Measurements from ENCODE around the gene SLC25A29.
"Not testable (repeated sequence)": the region's sequence is repeated elsewhere in the genome, so short reads cannot be mapped to it uniquely, and the experiment has no call there.

SLC25A29 gene

DNA sequence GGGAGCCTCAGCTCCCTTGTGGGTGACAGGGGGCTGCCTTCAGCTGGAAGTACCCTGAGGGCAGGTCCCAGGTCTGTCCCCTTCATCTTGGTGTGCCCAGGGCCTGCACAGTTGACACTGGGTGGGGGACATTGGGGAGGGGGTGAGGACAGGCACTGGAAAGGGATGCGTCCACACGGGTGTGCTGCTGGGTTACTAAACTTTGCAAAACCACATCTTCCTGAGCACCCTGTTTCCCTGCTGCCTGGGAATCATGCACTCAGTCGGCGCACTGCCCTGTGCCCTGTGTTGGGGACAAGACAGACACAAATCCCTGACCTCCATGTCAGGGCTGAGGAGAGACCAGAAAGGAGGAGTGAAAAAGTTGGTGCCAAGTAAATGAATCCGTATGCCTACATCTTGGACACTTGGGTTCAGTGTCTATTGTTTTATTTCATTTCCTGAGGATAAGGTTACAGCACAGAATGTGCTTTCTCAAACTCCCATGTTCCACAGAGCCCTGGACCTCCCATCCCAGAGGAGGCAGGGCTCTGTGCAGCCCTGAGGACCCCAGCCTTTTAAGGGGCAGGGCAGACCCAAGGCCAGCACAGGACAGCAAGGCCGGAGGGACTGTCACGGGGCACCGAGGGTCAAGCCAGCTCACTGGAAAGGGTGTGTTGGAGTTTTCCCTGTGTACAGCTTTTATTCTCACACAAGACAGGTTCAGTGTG, 2.9 kb upstream of the SLC25A29 start:
- no peak for DNase-seq

DNA sequence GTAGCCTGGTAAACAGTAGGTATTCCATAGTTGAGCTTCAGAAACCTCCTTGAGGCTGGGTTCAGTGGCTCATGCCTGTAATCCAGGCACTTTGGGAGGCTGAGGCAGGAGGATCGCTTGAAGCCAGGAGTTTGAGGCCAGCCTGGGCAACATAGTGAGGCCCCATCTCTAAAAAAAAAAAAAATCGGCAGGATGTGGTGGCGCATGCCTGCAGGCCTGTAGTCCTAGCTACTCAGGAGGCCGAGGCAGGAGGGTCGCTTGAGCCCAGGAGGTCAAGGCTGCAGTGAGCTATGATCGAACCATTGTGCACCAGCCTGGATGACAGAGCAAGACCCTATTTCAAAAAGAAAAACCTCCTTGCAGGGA, 2.2 kb upstream of the SLC25A29 start:
- DNase-seq: not testable (repeated sequence)

DNA sequence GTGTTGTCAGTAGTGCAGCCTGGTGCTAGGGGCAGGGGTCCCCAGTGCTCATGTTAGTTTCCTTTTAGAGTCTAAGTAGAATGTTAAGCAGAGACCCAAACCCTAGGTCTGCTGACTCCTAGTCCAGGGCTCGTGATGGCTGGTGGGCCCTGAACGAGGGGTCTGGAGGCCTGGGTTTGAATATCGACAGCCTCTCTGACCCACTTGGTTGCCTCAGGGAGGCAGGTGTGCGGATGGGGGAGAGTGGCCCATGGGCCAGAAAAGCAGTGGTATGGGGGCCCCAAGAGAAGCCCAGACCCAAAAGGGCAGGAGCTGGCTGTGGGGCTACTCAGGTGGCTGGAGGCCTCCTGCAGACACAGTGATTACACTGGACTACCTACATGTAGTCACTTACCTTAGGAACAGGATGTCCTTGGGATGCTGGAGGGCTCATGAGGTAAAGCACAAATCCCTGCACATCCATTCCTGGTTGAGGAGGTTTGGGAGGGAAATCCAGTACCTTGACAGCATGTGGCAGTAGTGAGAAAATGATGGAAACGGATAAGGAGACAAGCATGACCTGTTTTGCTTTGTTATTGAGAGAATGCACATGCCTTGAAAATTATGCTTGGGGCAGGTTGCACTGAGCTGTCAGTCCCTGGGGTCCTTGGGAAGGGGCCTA, 1.7 kb upstream of the SLC25A29 start:
- DNase-seq: peak; percentile 56

DNA sequence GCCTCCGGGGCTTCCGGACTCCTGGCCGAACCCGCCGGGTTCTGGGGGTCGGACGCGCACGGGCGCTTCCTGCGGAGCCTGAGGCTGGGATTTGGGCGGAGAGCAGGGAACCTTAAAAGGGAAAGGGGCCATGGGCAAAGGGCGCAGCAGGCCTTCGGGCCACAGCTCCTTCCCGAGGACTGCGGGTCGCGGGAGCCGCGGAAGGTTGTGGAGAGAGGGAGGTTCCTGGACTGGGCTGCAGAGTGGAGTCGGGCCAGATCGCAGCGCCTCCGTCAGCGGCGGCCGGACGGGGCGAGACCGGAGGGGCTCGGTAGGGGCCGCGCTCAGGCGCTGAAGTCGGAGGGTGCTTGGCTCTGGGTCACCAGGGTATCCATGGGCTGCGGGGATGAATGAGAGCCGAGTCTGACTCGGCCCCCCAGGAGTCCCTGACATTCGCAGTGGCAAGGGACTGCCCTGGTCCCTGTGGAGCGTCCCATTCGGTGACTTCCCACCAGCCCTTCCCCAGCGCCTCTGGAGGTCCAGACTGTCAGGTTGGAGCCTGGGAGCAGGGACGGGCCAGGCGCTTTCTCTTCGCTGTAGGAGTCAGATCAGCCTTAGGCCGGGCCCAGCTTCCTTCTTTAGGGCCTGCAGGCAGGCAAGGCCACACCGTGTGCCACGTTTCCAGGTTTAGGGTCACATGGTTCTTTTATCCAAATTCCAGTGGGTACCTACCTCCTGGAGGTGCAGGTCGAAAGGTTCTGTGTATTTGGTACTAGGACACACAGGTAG, 938 bp upstream of the SLC25A29 start:
- DNase-seq: peak; percentile 71

DNA sequence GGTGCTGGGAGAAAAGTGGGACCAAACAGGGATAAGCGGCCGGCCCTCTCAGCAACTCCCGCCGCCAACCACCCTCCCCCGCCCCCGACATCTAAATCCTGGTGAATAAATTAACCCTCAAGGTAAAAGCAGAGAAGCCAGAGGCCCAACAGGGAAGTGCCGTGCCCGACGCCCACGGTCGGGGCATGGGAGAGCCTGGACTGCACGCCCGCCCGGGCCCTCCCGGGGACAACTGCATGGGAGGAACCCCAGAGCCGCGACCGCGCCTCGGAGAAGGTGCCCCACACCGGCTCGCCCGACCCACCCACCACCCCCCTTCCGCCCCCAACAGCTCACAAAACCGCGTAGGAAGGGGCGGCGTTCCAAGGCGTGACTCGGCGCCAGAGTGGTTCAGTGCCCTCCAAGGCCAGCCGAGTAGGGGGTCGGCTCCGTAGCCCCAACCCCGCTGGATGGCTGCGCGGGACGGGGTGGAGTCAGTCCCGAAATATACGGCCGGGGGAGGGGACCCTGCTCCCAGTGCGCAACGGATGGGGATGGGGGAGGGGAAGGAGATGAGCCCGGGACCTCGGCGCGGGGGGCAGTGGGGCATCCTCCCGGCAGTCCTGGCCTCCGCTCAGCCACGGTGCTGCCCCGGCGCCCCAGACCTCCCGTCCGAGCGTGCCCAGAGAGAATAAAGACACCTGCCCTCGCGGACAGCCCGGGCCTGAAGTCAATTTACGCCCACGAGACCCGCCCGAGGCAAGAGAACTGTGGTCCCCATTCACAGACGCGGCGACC, 732 bp downstream of the SLC25A29 start:
- peak; percentile 74 for DNase-seq

DNA sequence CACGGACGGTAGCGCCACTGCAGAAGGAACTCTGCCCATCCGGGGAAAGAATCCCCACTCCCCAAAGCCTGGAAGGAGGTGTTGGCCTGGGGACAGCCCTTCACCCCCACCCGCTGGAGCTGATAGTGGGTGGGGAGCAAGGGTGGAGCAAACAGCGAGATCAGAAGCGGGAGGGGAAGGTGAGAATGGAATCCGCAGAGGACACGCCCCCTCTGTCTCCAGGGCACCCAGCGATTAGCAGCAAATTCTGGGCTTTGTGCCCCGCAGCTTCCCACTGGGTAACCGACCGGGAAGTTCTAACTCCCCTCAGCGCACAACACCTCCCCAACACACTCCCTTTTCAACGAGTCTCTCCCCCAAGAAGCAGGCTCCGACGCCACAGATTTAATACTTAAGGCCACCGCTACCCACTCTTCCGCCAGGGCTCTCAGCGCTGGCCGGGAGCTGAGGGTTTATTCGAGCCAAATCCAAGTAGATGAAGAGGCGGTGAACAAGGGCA, 1.4 kb downstream of the SLC25A29 start:
- DNase-seq: peak; percentile 87

DNA sequence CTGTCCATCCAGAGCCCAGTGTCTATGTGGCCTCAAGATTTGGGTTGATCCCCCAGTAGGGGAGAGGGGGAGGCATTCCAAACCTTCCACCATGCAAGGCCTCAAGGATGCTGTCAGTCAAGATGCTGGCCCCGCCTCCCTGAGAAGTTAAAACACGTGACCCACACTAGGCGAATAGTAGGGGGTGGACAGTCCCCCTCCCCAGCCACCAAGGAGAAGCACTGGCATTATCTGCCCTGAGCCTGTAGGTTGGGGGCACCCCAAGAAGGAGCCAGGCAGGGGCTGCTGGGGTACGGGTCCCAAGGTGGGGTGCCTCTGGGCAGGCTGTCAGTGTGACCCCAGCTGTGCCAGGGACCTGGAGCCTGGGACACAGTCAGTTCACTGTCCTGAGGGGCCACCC, 2.3 kb downstream of the SLC25A29 start:
- DNase-seq: no peak

DNA sequence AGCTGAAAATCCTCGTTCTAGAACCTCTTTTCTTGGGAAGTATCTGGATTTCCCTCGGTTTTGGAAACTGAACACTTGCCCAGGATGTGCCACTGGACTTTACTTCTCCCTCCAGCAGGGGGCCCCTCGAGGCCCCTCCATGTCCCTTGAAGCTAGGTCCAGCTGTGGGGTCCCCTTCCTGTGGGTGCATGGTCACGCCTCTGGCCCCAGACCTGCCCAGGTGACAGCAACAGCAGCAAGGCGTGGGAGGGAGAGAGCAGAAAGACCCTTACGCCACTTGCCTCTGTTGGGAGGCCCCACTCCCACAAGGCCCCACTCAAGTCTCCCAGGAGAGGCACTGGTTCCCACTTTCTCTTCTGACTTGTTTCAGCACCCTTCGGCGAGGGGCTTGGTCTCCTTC, 3.1 kb downstream of the SLC25A29 start:
- DNase-seq: peak; percentile 40

DNA sequence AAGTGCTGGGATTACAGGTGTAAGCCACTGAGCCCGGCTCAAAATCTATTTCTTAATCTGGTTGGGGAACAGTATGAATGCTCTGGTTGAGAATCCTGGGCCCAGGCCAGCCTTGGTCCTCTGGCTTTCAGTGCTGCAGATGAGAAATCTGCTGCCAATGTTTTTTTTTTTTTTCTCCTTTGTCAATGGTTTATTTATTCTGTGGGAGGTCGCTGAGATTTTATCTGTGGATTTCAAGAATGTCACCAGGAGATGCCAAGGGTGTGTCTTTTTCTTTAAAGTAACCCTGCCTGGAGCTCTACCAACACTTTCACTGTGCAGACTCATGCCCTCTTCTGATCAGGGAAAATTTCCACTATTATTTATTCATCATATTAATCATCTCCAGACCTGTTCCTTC, 3.6 kb downstream of the SLC25A29 start:
- no peak for DNase-seq

DNA sequence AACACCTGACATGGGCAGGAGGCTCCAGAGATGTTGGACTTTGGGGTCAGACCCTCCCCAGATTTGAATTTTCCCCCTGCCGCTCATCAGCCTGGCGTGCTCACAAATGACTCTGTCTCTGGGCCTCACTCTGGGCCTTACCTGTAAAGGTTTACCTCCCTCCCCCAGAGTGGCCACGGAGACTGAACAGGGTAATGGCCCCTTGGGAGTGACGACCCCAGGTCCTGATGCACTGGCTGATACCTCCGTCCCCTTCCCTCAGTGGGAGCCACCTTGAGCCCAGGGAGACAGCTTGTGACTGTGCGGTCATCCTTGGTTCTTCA, 7.0 kb downstream of the SLC25A29 start:
- no peak for DNase-seq

DNA sequence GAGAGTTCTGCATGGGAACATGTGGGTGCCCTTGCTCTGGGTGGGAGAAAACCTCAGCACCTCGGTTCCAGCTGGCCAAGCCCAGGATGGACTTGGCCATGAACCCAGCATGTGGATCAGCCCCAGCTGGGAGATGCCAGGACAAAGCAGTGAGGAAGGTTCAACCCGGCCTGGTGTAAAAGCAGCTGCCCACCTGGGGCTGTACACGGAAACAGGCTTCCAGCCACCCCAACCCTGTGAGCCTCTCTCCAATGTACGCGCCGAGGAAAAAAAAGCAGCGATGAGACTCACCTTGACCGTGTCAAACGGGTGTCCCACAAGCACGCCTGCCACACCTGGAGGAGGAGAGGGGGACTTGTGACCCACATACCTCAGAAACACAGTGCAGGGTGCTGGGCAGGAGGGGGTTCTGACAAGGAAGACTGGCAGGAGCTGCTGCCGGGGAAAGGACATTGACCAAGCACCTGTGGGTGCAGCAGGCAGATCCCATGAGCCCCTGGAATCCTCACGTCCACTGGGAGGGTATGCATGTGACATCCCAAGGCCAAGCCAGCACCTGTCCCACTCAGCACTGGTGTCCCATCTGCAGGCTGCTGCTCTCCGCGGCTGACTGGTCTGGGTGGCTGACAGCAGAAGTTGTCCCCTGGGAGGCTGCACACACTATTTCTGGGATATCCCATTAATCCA, 7.5 kb downstream of the SLC25A29 start:
- no peak for DNase-seq

DNA sequence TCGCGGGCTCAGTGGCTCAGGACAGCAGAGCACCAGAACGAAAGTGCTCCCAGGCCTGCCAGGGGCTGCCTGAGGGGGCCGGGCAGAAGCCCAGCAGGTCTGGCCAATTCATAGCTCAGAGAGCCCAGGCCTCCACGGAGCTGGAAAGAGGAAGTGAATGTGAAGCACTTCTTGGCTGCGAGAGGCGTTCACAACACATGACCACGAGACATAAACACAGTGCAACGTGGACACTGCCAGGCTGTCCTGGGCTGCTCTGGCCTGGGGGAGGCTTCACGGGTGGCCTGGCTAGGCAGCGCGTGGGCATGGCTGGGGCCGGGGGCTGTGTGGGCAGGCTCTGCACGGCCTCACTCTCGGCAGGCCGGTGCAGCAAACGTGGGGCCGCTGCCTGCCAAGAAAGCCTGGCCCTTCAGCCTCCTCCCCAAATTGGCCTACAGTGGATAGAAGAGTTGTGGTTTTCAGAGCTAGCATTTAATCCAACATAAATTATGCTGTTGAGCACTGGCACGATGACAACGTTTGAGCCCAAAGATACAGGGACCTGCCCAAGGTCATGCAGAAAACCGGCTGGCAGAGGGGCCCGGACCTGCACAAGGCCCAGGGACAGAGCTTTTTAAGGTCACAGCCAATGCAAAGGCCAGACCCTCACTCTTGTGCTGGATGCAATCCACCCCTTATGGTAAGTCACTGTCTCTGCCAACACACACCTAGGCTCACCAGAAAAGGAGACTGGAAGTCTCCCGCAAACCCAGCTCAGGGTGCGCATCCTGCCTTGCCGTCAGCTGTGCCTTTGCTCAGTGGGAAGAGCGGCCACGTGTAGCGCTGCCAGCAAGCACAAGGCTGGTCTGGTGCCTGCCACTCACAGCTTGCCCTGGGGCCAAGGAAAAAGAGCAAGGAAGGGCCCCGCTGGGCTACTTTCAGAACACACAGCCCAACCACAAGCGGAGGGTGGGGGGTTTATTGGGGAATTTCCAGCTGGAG, 8.6 kb downstream of the SLC25A29 start:
- no peak for DNase-seq

DNA sequence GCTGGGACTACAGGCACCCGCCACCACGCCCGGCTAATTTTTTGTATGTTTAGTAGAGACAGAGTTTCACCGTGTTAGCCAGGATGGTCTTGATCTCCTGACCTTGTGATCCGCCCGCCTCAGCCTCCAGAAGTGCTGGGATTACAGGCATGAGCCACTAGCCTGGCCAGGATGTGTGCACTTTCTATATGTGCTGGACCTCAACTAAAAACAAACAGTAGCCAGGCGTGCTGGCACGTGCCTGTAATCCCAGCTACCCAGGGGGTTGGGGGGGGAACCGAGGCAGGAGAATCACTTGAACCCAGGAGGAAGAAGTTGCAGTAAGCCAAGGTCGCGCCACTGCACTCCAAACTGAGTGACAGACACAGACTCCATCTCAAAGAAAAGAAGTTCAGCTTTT, 9.5 kb downstream of the SLC25A29 start:
- not testable (repeated sequence) for DNase-seq

DNA sequence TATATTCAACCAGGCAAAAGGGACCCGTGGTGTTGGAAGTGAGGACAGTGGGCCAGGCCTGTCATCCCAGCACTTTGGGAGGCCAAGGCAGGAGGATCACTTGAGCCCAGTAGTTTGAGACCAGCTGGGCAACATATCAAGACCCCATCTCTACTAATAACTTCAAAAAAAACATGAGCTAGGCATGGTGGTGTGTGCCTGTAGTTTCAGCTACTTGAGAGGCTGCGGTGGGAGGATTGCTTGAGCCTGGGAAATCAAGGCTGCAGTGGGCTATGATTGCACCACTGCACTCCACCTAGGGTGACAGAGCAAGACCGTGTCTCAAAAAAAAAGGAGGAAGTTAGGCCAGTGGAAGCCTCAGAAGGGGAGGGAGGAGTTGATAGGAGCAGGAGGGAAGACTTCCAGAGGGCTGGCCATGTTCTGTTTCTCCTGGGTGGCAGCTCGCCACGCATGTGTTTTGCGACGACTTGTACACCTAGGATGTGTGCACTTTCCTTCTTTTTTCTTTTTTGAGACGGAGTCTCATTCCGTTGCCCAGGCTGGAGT, 10.1 kb downstream of the SLC25A29 start:
- DNase-seq: no peak

DNA sequence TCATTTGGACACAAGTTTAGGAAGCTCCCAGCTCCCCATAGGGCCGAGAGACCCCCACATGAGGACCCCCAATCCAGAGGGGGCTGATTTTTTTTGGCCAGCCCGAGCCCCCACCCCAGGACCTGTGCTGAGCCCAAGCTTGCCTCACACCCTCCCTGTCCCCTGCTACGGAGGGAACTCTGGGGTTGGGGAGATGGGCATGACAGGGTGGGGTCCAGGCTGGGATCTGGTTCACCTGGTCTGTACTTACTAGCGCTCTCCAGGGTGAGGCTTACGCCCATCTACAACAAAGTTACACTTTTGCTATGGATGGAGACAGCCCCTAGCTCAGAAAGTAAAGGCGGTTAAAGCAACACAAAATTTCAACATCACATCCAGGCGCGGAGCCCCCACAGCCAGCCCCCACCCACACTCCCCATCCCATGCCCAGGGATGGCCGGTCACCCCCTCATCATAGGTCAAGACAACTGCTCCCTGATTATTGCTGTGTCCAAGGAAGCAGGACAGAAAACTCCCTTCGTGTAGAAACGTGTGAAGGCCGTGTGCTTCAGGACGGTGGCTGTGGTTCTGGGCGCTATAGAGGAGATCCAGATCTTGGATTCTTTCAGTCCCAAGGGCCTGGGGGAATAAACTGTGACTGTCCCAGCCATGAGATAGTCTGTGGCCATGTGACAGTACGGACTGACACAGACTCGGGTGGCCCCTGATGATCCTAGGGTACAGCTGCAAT, 10.7 kb downstream of the SLC25A29 start:
- DNase-seq: no peak

DNA sequence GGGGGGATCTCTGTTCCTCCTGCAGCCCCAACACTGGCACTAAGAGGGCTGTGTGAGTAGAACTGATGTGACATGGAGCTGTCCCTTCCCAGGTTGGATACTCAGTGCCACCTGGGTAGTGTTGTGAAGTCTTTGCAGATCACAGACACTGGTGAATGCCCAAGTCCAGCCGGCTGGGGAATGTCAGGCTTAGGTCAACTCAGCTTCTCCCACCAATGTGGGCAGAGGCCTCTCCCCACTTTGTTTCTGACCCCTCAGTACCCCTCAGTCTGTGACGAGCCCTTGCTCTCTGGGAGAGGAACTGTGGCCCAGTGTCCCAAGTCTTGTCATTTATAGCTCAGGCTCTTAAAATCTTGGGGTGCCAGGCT, 11.3 kb downstream of the SLC25A29 start:
- no peak for DNase-seq

DNA sequence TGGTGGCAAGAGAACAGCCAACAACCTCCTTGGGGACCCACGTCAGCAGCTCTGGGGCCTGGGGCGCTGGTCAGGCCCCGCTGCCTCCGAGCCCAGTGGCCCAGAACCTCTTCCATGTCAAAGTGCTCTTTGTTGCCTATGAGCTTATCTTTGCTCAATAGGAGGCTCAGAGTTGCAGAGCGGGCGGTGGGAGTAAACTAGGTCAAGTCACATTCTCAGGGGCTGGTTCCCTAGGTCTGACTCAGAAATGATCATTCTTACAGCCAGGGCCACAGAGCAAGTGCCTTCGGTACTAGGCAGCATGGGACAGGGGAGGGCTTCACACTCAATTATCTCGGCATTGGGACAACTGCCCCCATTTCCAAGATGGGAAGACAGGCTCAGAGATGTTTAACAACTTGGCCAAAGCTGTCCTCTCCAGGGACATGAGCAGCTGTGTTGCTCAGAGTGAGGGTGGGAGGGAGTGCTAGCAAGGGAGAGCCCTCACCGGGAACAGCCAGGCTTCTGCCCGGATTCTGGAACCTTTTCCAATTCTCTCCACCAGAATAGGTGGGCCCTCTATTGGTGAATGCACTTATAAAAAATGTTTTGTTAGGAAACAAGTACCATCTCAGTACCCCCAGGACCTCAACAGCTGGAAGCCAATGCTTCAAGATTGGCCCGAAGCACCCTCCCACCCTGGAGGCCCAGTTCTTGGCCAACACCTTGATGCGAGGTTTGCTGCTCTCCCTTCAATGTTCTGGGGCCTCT, 11.9 kb downstream of the SLC25A29 start:
- DNase-seq: no peak

DNA sequence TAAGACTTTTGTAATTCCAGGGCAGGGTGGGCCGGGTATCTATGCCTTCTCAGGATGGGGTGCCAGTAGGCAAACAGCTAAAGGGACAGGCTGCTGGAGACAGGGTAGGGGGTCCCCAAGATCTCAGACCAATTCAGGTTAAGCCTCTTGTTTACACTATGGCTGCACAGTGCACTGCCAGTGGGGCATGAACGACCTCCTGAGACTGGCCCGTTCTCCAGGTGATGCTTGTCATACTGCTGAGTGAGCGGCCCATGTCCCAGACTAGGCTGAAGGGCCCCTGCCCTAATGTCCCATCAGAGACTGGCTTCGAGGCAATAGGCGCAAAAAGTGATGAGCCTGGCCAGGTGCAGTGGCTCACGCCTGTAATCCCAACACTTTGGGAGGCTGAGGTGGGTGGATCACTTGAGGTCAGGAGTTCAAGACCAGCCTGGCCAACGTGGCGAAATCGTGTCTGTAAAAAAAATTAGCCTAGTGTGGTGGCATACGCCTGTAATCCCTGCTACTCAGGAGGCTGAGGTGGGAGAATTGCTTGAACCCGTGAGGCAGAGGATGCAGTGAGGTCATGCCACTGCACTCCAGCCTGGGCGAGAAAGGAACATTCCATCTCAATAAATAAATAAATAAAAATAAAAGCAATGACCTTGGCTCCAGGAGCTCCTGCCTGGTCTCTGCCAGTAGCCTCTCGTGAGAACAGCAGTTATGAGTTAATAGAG, 12.6 kb downstream of the SLC25A29 start:
- DNase-seq: no peak
